GM12873 (cell line): ENCODE data around the gene RADIL.
A peak's percentile ranks its signal among the peaks of the same experiment; 100 is the strongest.

Experiments used
- TF ChIP-seq, protein P1 (sequence below): IDR thresholded peaks from 2 replicates; pipeline ENCODE4 v1.5.1; 2012; ENCODE audit warnings: low read depth, mild to moderate bottlenecking, moderate library complexity, low read length, control low read depth; ENCODE audit not compliant: insufficient read depth; ENCODE audit errors: missing control alignments

Gene RADIL

GRCh38 chr7:4817178-4817901 lies 66.2 kb downstream of the RADIL start:
- TF ChIP-seq, protein P1, sequence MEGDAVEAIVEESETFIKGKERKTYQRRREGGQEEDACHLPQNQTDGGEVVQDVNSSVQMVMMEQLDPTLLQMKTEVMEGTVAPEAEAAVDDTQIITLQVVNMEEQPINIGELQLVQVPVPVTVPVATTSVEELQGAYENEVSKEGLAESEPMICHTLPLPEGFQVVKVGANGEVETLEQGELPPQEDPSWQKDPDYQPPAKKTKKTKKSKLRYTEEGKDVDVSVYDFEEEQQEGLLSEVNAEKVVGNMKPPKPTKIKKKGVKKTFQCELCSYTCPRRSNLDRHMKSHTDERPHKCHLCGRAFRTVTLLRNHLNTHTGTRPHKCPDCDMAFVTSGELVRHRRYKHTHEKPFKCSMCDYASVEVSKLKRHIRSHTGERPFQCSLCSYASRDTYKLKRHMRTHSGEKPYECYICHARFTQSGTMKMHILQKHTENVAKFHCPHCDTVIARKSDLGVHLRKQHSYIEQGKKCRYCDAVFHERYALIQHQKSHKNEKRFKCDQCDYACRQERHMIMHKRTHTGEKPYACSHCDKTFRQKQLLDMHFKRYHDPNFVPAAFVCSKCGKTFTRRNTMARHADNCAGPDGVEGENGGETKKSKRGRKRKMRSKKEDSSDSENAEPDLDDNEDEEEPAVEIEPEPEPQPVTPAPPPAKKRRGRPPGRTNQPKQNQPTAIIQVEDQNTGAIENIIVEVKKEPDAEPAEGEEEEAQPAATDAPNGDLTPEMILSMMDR = no peak

- TF ChIP-seq, protein P1 = no peak
Observed at GRCh38 chr7:4816419-4817080, 67.0 kb downstream of the RADIL start.

DNA sequence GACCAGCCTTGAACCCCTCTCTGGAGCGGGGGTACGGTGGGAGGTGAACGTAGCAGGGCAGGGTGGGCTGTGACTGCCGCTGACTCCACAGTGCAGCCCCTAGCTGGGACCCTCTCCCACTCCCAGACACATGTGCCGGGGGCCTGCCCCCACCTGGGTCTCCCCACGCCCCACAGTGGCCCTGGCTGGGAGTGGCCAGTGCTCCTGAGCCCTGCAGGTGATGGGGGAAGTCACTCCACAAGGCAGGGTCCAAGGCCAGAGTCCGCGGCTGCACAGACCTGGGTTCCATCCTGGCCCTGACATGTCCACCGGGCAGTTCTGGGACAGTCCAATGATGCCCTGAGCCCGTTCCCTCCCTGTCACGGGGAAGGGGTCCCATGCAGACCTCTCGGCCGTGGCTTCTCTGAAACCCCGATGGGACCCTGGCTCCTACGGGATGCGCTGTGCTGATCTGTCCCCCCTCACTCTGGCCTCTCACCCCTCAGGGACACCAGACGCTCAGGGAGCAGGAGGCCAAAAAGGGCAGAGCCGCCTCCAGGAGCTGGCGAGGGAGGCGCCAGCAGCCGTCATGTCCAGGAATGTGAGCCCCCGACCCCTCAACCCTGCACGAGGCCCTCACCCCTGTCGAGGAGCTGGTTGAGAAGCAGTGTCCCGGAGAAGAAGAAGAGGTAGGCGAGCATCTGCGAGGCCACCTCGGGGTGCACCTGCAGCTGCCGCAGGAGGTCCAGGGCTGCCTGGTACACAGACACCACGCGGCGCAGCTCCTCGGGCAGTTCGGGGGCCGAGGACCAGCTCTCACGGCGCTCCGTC lies 67.7 kb downstream of the RADIL start:
- TF ChIP-seq, protein P1 = peak; percentile 33

GRCh38 chr7:4815121-4815520 lies 68.4 kb downstream of the RADIL start:
- TF ChIP-seq, protein P1 = no peak

- TF ChIP-seq, protein P1 = no peak
Observed at GRCh38 chr7:4814433-4814832, 69.1 kb downstream of the RADIL start.

GRCh38 chr7:4809666-4810065 lies 73.8 kb downstream of the RADIL start:
- TF ChIP-seq, protein P1 = no peak

GRCh38 chr7:4809091-4809591 lies 74.4 kb downstream of the RADIL start:
- TF ChIP-seq, protein P1 = no peak
